Measurements from ENCODE around the gene SNX32. TPM values are rescaled to one million over a fixed set of nuclear protein-coding genes. Genes with fewer than 3 reads are reported as not detected.

Gene SNX32
- total RNA-seq (2022; extraction: Qiagen RNA extraction) = 0.09 TPM in 1 of 5 replicates, not detected in the others

DNA sequence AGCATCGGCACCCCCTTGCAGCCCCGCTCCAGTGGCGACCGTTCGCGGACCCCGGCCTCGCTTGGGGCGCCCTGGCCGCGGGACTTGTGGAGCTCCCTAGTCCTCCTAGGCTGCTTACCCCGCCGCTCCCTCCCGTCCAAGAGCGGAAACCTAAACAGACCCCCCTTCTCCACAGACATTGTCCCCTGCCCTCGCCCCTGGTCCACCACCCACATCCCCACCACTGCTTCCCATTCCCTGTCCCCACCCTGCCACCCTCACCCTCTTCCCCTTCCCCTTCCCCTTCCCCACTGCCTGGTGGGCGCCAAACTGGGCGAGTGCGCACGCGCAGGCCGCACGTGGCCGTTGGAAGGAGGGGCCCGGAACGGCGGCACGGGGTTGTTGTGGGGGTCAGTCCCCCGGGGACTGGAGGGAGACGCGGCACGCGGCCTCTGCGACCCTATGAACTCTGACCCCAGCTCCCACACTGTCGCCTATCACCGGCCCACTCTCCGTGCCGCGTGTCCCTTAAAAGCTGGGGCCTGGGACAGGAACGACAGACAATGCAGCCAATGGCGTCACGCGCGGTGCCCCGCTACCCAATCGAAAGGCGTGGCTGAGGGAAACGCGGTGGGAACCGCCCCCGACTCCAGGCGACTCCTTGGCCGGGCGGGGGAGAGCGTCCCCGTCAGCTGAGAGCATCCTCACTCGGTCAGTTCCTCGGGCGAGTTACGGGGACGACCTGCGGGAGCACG lies at the start of gene SNX32:
SNX32 (plus strand) TSS at position 667 of the 734 bp plus-strand sequence. CDS start 103 bp downstream, outside the sequence.

DNA sequence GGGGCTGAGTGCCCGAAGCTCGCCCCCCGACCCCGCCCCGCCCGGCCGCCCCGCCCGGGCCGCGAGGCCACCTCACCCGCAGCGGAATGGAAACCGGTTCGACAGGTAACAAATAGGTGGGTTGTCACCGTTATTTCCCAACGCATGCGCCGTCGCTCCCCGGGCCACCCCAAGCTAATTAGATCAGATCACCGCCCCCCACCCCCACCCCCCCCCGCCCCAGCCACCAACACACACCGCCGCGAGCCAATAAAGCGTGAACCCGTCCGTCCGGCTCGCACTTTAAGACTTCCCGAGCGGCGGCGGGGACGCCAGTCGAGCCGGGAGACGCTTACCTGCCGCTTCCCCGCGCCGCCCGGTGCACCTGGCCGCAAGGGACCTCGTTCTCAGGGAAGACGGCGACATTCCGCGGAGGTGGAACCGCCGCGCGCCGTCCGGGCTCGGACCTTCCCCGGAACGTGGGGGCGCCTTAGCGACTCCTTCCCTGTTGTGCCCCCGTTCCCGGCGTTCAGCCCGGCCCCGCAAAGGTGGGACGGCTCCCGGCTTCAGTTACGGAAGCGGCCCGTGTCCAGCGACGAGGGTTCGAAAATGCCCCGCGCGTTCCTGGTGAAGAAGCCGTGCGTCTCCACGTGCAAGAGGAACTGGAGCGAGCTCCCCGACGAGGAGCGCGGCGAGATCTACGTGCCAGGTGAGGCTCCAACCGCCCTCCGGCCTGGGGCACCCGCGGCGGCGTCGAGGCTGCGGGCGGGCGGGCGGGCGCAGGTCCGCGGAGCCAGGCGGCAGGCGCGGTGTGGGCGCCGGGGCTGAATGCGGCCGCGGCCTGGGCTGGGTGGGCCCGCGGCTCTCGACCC lies 46.8 kb upstream of the SNX32 start, which contains the start of gene OVOL1:
OVOL1 (plus strand) TSS at position 278 of the 851 bp plus-strand sequence; CDS start at position 589, 311 bp downstream.

DNA sequence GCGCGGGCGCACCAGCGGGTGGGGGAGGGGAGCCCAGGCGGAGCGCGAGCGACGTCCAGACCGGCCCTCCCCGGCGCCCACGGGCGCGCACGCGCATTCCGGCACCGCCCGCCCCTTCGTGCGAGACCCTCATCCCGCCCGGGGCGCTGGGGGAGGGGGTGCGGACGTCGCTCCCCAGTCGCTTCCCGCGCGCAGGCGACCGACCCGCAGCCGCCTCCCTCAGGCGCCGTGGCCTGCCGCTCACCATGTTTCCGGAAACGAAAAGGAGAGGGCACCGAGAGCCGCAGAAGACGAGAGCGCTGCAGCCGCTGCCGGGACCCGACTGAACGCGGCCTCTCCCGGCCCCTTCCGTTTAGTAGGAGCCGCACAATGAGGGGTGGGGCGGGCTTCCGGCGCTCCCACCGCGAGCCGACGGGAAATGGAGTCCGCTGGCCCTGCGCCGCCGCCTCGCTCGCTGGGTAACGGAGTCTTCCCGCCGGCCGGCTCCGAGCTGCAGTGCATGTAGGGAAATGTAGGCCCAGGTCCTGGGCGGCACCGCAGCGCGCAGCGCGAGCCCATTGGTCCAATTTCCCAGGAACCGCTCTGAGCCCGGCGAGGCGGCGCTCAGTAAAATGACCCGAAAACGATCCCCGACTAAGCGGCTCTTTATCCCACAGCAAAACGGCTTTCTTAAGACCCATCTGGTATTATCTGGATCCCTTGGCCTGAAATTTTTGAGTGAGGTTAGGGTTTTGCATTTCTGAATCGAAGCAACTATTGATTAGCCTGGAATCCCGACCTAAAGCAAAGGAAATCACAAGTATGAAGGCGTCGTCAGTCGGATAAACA lies 24.3 kb downstream of the SNX32 start, which contains the start of gene CFL1:
CFL1 (minus strand) TSS at position 328 of the 828 bp plus-strand sequence; CDS start at position 247, 81 bp downstream.

DNA sequence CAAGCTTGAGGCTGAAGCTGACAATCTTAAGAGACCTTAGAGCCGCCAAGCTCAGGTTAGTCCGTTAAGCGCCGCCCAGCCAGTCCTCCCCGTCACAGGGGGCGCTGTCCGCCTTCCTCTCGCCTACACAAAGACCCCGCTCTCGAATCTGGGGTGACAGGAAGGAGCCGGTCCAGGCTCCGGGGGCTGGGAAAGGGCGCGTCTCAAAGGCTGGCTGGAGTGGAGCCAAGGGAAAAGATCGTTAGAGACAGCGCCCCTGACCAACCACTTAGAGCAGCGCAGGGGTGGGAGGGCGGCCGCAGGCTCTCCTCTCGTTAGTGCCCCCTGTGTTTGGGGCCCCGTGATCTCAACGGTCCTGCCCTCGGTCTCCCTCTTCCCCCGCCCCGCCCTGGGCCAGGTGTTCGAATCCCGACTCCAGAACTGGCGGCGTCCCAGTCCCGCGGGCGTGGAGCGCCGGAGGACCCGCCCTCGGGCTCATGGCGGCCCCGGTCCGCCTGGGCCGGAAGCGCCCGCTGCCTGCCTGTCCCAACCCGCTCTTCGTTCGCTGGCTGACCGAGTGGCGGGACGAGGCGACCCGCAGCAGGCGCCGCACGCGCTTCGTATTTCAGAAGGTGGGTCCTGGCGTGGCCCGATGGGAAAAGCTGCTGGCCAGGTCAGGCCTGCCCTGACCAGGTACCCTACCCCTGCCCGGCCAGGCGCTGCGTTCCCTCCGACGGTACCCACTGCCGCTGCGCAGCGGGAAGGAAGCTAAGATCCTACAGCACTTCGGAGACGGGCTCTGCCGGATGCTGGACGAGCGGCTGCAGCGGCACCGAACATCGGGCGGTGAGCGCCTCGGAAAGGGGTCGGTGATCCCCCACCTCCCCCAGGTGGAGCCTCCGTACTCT lies 26.8 kb downstream of the SNX32 start, which contains the start of gene MUS81:
MUS81 (plus strand) TSS at position 156 of the 887 bp plus-strand sequence; CDS start at position 477, 321 bp downstream.

DNA sequence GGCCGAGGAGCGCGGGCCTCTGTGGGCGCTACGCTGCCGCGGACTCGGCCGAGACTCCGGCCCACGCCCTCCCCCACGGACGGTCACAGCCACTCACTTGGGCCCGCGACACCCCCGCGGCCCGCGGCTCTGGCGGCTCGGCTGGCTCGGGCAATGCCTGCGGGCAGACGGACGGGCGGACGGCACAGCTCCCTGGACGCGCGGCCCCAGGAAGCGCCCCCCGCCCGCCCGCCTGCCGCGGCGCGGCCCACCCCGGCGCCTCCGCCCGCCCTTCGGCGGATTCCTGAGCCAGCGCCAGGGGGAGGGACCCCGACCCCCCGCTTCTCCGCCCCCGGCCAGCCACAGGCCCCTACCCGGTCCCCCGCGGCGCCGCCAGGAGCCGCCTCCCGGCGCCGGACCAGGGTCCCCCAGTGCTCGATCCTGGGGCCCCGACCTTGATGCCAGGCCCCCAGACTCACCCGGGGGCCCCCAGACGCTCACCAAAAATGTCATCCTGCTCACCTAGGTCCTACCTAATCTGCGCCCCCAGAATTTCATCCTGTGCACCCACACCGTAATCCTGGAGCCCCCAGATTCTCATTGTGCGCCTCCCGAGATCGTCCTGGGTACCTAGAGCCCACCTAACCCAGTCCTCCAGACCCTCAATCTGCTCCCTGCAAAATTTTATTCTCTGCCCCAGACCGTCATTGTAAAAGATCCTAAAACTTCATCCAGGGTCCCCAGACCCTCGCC lies 39.0 kb downstream of the SNX32 start, which contains the start of gene EFEMP2:
EFEMP2 (minus strand) TSS at position 215 of the 732 bp plus-strand sequence. CDS start 446 bp downstream, outside the sequence.

DNA sequence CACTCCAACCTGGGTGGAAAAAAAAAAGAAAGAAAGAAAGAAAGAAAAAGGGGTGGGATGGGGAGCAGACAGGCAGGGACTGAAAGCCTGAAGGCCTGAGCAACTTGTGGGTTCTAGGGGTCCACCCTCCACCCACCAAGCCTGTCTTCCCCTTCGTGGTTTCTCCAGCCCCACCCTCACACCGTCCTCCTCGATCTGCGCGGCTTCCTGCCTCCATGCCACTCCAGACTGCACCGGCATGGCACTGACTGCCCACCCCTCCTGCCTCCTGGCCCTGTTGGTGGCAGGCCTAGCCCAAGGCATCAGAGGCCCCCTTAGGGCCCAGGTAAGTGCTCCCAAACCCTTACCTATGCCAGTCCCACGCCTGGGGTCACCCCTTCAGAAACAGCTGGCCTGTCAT lies 45.9 kb downstream of the SNX32 start, which contains the start of gene CTSW:
CTSW (plus strand) TSS at position 221 of the 400 bp plus-strand sequence; CDS start at position 239, 18 bp downstream.

DNA sequence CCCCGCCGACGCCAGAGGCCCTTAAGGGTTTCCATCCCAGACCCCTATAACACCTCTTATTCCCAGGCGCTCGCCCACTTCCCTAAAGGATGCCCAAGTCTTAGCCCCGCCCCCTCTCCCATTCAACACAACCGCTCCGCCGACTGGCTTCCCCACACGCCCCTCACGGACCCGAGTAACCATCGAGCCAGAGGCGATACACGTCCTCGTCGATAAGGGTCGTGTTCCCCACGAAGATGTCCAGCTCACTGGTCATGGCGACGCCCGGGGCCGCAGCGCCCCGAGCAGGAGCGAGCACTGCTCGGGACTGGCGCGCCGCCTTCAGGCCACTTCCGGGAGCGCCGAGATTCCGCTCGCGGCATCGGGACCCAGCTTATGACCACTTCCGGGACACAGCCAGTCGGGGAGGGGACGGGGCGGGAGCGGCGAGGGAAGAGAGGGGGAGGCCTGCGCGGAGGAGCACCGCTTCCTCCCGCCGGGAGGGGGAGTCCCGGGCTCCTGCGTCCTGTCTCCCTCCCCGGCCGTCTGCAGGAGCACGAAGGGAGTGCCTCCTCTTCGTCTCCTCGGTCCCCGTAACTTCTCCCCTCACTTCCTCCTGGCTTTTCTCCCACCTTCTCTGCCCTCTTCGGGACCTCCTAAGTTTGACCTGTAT lies 54.5 kb downstream of the SNX32 start, which contains the start of gene FIBP:
FIBP (minus strand) TSS at position 309 of the 652 bp plus-strand sequence; CDS start at position 256, 53 bp downstream.

DNA sequence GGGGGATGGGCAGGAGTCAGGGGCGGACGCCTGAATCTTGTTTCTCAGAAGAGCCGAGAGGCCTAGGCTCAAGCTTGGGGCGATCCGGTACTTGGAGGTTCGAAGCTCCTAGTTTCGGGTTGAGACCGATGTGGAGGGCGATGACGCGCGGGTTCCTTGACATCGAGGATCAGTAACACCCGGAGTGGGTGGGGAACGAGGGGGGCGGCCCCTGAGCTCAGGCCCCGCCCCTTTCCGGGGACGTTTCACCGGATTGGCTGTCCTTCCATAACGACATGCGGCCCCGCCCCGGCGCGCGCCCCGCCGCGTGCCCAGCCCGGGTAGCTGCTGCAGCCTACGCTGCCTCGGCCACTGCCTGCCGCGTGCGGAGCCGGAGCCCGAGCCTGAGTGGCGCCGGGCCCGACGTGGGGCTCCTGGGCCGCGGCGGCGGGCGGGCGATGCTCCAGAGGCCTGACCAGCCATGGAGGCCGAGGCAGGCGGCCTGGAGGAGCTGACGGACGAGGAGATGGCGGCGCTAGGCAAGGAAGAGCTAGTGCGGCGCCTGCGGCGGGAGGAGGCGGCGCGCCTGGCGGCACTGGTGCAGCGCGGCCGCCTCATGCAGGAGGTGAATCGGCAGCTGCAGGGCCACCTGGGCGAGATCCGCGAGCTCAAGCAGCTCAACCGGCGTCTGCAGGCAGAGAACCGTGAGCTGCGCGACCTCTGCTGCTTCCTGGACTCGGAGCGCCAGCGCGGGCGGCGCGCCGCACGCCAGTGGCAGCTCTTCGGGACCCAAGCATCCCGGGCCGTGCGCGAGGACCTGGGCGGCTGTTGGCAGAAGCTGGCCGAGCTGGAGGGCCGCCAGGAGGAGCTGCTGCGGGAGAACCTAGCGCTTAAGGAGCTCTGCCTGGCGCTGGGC lies 56.8 kb downstream of the SNX32 start, which contains the start of gene CCDC85B:
CCDC85B (plus strand) TSS at position 350 of the 895 bp plus-strand sequence; CDS start at position 461, 111 bp downstream.

DNA sequence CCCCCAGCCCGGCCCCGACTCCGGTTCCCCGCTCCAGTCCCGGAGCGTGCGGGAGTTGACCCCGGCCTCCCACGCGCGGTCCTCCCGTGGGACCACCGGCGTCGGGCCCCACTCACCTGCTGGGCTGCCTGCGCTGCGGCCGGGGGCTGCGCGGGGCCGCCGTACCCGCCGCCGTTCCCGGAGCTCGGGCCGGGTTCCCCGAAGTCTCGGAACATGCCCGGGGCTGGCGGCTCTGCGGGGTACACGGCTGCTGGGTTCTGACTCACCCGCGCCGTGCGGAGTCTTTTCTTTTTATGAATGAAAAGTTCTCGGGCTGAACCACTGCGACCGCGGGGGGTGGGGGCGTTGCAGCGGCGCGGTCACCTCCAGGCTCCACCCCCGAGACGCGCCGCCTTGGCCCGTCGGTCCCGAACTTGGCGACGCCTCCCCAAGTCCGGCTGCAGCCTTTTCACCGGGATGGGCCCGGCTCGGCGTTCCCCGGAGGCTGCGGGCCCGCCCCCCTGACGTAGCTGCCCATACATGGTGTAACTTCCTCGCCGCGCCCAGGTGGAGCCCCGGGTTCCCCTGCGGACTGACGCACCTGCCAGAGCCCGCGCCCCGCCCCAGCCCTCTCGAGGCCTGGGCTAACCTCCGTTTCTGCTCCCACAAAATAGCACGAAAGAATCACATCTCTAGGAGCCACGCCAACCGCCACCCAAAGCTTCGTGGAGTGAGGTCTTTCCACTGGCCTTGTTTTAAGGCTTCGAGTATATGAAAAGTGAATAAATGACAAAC lies 66.5 kb downstream of the SNX32 start, which contains the start of gene FOSL1:
FOSL1 (minus strand) TSS at position 264 of the 774 bp plus-strand sequence; CDS start at position 215, 49 bp downstream.

Other genes with a start within 250 kb of the SNX32 start
- 0.28 to 1.5 TPM (median 0.86 TPM) in 5 replicates for gene KCNK7, start 238.2 kb upstream of the SNX32 start, total RNA-seq (2022; extraction: Qiagen RNA extraction)
- 36.6 to 48.1 TPM (median 46.7 TPM) in 5 replicates for gene MAP3K11, start 219.7 kb upstream of the SNX32 start, total RNA-seq (2022; extraction: Qiagen RNA extraction)
- 25.0 to 37.1 TPM (median 35.4 TPM) in 5 replicates for gene PCNX3, start 218.2 kb upstream of the SNX32 start, total RNA-seq (2022; extraction: Qiagen RNA extraction)
- 11.8 to 19.3 TPM (median 17.9 TPM) in 5 replicates for gene SIPA1, start 195.9 kb upstream of the SNX32 start, total RNA-seq (2022; extraction: Qiagen RNA extraction)
- 62.9 to 72.5 TPM (median 71.8 TPM) in 5 replicates for gene RELA, start 171.0 kb upstream of the SNX32 start, total RNA-seq (2022; extraction: Qiagen RNA extraction)
- 43.8 to 55.4 TPM (median 48.9 TPM) in 5 replicates for gene KAT5, start 121.7 kb upstream of the SNX32 start, total RNA-seq (2022; extraction: Qiagen RNA extraction)
- 20.9 to 52.9 TPM (median 48.6 TPM) in 5 replicates for gene RNASEH2C, start 113.2 kb upstream of the SNX32 start, total RNA-seq (2022; extraction: Qiagen RNA extraction)
- gene AP5B1, start 53.0 kb upstream of the SNX32 start, total RNA-seq (2022; extraction: Qiagen RNA extraction) = 7.6 to 12.1 TPM (median 12.1 TPM) in 5 replicates
- 0.07 to 0.08 TPM in 2 of 5 replicates, not detected in the others for gene OVOL1, start 46.9 kb upstream of the SNX32 start, total RNA-seq (2022; extraction: Qiagen RNA extraction)
- 2,078 to 2,355 TPM (median 2,242 TPM) in 5 replicates for gene CFL1, start 24.2 kb downstream of the SNX32 start, total RNA-seq (2022; extraction: Qiagen RNA extraction)
- 26.7 to 36.3 TPM (median 33.7 TPM) in 5 replicates for gene MUS81, start 26.5 kb downstream of the SNX32 start, total RNA-seq (2022; extraction: Qiagen RNA extraction)
- 0.52 to 1.2 TPM (median 0.99 TPM) in 5 replicates for gene EFEMP2, start 38.8 kb downstream of the SNX32 start, total RNA-seq (2022; extraction: Qiagen RNA extraction)
- gene CTSW, start 45.9 kb downstream of the SNX32 start, total RNA-seq (2022; extraction: Qiagen RNA extraction) = 0.11 TPM in 1 of 5 replicates, not detected in the others
- gene FIBP, start 54.5 kb downstream of the SNX32 start, total RNA-seq (2022; extraction: Qiagen RNA extraction) = 73.6 to 86.8 TPM (median 84.7 TPM) in 5 replicates
- 22.2 to 49.0 TPM (median 44.4 TPM) in 5 replicates for gene CCDC85B, start 56.7 kb downstream of the SNX32 start, total RNA-seq (2022; extraction: Qiagen RNA extraction)
- gene FOSL1, start 66.4 kb downstream of the SNX32 start, total RNA-seq (2022; extraction: Qiagen RNA extraction) = 122 to 190 TPM (median 138 TPM) in 5 replicates
- gene C11orf68, start 85.1 kb downstream of the SNX32 start, total RNA-seq (2022; extraction: Qiagen RNA extraction) = 32.8 to 52.7 TPM (median 45.5 TPM) in 5 replicates
- 171 to 273 TPM (median 214 TPM) in 5 replicates for gene DRAP1, start 85.5 kb downstream of the SNX32 start, total RNA-seq (2022; extraction: Qiagen RNA extraction)
- gene TSGA10IP, start 111.5 kb downstream of the SNX32 start, total RNA-seq (2022; extraction: Qiagen RNA extraction) = not detected in 5 replicates
- gene SART1, start 127.8 kb downstream of the SNX32 start, total RNA-seq (2022; extraction: Qiagen RNA extraction) = 46.4 to 64.2 TPM (median 56.3 TPM) in 5 replicates
- 38.1 to 40.8 TPM (median 39.6 TPM) in 5 replicates for gene EIF1AD, start 168.2 kb downstream of the SNX32 start, total RNA-seq (2022; extraction: Qiagen RNA extraction)
- 377 to 509 TPM (median 484 TPM) in 5 replicates for gene BANF1, start 168.5 kb downstream of the SNX32 start, total RNA-seq (2022; extraction: Qiagen RNA extraction)
- not detected in 5 replicates for gene CST6, start 178.0 kb downstream of the SNX32 start, total RNA-seq (2022; extraction: Qiagen RNA extraction)
- 1.2 to 2.2 TPM (median 1.7 TPM) in 5 replicates for gene CATSPER1, start 192.5 kb downstream of the SNX32 start, total RNA-seq (2022; extraction: Qiagen RNA extraction)
- gene GAL3ST3, start 215.2 kb downstream of the SNX32 start, total RNA-seq (2022; extraction: Qiagen RNA extraction) = not detected in 5 replicates
- gene SF3B2, start 218.4 kb downstream of the SNX32 start, total RNA-seq (2022; extraction: Qiagen RNA extraction) = 169 to 179 TPM (median 172 TPM) in 5 replicates
- gene PACS1, start 236.3 kb downstream of the SNX32 start, total RNA-seq (2022; extraction: Qiagen RNA extraction) = 58.3 to 88.8 TPM (median 77.4 TPM) in 5 replicates